Stimulated activated CD4-positive, alpha-beta T cell treated with anti-CD3 and anti-CD28 coated beads, Interleukin-4, amount 100 ng/mL, for 4 hours (primary cell): Measurements from ENCODE around the gene ANO2.
"Not testable (repeated sequence)": the region's sequence is repeated elsewhere in the genome, so short reads cannot be mapped to it uniquely, and the experiment has no call there.

Experiments used
- DNase-seq, 2 experiments: peaks; one replicate each; pipeline ENCODE4 v3.0.0-alpha.2; 2020

Gene ANO2

DNA sequence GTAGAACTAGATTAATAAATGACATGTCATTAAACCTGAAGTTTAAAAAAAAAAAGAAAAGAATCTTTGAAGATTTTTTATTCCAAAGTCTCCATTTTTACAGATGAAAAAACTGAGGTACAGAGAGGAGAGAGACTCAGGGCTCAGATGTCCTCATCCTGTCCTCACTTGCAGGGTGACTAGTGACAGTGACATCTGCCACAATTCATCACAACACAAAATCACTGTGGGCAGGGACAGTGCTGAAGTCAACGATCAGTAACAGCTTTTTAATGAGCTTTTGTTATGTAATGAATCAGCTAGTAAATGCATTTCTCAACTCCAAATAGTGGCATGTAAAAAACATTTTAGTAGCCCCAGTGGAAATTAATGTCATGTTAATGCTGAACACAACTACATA lies 374.6 kb downstream of the ANO2 start:
- DNase-seq, result no peak

GRCh38 chr12:5568325-5568981 lies 376.6 kb downstream of the ANO2 start:
- DNase-seq, result no peak

- no peak for DNase-seq
These were observed 377.9 kb downstream of the ANO2 start for GRCh38 chr12:5567016-5567725.

DNA sequence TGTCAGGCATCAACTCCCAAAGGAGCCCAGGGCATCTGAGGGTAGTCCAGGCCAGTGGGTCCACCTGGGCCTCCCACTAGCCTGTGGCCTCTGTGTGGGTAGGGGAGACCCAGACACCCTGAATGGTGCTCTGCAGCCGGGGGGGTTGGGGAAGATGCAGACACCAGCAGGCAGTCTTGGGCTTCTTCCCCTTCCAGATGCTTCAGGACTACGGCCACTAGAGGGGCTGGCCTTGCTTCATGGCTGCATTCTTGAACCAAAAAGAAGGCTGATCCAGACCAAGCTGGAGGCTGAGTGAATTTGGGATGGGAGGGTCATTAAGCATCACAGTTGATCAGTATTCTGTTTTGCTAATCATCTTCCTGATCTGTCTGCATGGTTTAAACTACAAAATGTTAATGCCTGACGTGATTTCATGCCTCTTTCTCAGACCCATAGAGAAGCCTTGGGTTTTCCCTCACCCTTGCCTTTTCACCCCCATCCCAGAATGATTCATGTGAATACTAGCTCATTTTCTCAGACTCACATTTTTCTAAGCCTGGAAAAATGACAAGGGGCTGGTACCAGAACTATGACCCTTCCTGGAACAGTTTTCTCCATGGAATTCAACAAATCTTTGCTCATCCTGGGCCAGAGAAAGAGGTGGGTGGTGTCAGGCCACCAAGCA lies 379.0 kb downstream of the ANO2 start:
- no peak for DNase-seq

DNA sequence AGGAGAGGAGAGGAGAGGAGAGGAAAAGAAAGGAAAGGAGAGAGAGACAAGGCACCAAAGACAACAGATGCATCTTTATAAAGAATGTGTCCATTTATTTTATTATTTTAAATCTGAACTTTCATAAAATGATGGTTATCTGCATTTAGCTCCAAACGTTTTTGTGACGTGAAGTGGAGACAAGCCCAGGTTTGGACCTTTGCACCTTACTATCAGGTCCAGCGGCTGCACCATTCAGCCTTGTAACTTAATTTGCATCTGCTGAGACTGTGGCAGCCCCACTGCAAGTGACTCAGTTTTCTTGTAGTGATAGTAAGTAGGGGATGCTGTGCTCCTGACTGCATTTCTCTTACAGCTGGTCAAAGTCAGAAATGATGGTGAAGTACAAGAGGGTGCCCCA lies 382.5 kb downstream of the ANO2 start:
- DNase-seq, result no peak

- no peak for DNase-seq
These were observed 383.2 kb downstream of the ANO2 start for GRCh38 chr12:5561846-5562245.

GRCh38 chr12:5561057-5561456 lies 384.0 kb downstream of the ANO2 start:
- DNase-seq, result no peak

DNA sequence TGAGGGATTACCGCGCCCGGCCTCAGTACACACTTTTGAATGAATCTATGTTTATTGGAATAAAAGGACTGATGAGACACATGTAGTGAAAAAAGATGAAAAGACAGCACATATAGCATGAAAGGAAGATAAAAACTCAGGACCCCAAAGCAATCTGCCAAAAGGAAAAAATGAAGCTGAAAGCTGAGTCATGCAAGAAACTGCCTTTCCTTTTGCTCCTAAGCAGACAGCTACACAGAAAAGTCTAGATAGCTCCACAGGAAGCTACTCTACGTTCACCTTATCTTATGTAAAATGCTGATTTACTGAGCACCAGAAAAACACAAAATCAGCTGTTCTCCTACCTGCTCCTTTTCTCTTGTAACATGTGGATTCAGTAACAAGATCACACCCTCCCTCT lies 384.8 kb downstream of the ANO2 start:
- no peak for DNase-seq

- DNase-seq, result no peak
These were observed 387.2 kb downstream of the ANO2 start for GRCh38 chr12:5557906-5558305.

DNA sequence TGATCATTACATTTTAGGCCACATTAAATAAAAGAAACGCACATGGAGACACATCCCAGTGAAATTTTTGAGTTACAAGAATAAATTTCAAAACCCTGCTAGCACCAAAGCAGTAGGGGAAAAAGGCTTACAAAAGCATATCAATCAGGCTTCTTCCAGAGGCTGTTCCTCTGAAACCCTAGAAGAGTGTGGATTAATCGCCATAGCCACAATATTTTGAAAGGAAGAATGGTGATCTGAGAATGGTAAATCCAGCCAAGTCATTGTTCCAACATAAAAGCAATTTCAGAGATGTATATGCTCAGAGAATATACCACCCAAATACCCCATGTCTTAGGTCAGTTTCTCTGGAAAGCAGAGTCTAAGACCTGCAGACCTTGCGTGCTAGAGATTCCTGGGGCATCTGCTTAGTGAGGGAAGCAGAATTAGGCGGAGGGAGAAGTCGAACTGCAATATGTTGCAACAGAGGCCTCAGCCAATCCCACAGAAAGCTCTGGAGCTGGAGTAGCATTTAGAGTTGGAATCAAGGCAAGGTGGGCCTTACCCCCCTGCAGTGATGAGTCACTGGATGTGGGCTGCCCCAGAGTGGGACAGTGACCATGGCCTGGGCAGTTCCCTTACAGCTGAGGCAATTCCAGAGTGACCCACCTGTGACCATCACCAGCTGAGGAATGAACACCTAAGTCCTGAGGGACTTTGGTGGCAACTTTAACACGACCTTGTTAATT lies 387.9 kb downstream of the ANO2 start:
- no peak for DNase-seq

GRCh38 chr12:5556033-5556614 lies 388.9 kb downstream of the ANO2 start:
- DNase-seq, result no peak

DNA sequence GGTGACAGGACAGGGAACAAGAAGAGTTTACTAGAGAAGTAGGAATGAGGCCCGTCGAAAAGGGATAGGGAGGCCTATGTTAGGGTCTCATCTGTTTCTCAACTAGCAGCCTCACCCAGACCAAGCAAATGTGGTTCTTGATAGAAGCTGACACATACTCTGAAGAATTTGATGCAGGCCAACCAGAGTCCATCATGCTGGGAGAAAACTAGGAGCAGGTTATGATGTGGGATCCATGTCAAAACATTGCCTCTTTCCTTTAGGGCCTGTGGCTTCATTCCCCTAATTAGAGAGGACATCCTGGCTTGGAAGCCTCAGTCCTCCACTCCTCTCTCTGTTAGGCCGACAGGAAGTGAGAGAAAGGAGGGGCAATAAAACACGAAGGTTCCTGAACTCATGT lies 390.3 kb downstream of the ANO2 start:
- no peak for DNase-seq

DNA sequence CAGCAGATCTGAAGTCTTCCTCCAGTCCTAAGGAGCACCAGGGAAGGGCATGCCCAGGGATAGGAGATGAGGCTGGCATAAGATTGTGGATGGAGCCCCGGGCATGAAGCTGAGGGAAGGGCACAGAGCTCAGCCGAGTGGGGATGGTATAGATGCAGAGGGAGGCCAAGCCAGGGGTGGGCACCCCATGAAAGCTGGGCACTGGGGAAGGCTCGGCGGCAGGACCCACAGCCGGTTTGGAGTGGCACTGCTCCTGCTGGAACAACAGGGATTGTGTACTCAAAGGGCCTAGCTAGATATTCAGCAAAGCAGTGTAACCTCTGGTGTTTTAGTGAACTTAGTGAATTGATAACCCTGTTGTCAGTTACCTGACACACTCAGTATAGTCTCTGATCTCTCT lies 396.0 kb downstream of the ANO2 start:
- DNase-seq, result no peak

DNA sequence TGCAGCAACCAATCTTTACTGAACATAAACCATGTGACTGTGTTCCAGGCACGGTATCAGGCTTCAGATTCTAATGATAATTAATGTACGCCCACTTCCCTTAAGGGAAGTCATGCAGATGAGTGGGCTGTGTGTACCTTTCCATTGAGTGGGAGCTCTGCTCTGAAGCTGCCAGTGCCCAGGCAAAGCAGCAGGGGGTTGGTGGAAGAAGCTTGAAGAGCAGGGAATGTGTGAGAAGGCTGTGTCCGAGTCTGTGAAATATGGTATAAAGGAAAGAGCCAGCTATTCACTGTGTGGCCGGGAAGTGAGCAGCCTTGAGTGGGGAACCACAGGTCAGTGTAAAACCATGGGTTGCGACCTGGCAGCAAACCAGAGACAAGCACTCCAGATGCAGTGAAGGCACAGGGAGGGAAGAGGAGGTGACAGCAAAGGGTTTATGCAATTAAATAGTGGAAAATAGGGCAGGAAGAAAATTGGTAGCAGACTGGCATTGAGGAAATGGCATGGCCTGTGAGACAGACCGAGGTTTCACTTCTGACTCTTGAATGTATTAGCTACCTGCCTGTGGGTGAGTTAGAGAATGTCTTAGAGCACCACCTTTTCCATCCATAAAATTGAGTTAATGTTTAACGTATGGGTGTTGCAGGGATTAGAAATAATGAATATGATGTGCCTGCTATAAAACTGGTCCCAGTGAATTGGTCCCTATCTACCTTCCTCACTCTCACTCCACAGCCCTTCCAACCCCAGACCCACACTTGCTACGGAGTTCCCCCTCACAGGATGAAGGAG lies 396.7 kb downstream of the ANO2 start:
- no peak for DNase-seq

- no peak for DNase-seq
These were observed 398.4 kb downstream of the ANO2 start for GRCh38 chr12:5546616-5547015.

DNA sequence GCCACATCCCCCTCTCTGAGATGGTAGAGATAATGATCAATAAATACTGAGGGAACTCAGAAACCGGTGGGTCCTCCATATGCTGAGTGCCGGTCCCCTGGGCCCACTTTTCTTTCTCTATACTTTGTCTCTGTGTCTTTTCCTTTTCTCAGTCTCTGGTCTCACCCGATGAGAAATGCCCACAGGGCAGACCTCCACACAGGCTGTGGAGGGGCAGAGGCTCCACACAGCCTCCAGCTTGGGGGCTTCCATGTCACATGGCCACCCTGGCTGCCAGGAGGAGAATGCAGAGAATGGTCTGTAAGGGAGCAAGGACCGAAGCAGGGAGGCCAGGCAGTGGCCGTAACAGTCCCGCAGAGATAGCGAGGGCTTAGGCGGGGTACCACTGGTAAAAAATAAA lies 407.3 kb downstream of the ANO2 start:
- no peak for DNase-seq

DNA sequence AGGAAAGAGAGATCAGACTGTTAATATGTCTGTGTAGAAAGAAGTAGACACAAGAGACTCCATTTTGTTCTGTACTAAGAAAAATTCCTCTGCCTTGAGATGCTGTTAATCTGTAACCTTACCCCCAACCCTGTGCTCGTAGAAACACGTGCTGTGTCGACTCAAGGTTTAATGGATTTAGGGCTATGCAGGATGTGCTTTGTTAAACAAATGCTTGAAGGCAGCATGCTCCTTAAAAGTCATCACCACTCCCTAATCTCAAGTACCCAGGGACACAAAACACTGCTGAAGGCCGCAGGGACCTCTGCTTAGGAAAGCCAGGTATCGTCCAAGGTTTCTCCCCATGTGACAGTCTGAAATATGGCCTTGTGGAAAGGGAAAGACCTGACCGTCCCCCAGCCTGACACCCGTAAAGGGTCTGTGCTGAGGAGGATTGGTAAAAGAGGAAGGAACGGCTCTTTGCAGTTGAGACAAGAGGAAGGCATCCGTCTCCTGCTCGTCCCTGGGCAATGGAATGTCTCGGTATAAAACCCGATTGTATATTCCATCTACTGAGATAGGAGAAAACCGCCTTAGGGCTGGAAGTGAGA lies 407.9 kb downstream of the ANO2 start:
- DNase-seq, result not testable (repeated sequence)

DNA sequence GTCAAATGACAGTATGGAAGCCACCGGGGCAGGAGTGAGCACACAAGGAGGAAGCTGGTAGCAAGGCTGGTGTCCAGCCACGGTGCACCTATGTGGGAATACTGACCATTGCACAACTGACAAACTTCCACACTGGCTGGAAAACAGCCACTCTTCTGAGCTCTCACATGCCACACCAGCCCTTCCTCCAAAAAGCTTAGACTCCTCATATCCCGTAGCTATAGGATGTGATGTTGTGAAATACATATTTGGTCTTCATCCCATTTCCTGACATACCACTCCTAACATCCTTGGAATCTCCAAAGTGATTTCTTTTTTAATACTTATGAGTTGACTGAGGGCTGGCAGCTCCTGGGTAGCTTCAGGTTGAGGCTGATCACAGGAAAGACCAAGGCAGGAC lies 409.5 kb downstream of the ANO2 start:
- no peak for DNase-seq

DNA sequence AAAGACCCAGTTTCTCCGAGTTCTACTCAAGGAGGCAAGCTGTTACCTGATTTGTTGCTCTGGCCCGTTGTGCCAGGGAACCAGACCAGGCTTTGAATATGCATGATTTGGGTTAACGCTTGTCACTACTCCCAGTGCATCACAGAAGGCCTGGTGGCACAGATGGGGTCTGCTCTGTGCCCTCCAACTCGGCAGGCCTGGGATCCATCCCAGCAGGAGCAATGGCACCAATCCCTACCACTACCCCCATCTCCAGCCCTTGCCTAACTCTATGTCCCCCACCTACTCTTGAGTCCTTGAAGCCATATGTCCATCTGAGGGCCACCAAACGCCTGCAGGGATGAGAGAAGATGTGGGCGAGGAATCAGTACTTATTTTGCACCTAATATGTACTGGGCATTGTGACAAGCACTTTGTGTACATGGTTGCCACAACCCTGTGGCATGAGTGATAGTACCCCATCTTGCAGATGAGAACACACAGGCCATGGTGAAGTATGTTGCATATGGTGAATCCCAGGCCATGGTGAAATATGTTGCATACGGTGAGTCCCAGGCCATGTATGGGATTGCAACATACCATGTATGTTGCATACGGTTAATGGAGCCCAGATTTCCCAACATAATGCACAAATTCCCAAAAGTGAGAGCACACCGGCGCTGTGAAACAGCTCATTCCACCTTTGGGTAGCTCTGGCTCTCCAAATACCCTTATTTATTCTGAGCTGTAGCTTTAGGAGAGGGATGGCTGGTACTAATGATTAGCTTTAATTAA lies 410.4 kb downstream of the ANO2 start:
- no peak for DNase-seq

DNA sequence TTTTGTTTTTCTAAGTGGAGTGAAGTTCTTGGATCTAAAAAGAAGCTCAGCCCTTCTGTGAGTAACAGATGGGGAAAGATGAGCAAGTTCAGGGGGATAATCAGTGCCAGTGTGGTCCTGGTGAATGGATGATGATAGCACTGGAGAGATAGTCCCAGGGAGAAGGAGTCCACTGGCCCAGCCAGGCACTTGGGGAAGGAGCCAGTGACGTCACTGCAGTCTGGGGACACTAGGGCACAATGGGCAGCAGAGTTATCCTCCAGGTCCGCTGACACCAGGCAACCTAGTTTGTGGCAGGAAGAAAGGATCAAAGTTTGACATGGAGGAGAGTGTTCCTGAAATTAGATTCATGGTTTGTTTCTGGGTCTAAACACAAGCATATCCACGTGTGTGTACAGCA lies 411.7 kb downstream of the ANO2 start:
- no peak for DNase-seq

GRCh38 chr12:5525783-5526367 lies 419.2 kb downstream of the ANO2 start:
- no peak for DNase-seq
